Measurements from ENCODE around the gene MAML3. TPM values are rescaled to one million over a fixed set of nuclear protein-coding genes. Genes with fewer than 3 reads are reported as not detected.

The MAML3 gene
- total and polyA plus RNA-seq, 2 of the 13 experiments (the other 11 are each of a cell fraction or from before 2014, with no cell fraction given) = 0.05 to 0.13 TPM

- TF ChIP-seq, protein P1, sequence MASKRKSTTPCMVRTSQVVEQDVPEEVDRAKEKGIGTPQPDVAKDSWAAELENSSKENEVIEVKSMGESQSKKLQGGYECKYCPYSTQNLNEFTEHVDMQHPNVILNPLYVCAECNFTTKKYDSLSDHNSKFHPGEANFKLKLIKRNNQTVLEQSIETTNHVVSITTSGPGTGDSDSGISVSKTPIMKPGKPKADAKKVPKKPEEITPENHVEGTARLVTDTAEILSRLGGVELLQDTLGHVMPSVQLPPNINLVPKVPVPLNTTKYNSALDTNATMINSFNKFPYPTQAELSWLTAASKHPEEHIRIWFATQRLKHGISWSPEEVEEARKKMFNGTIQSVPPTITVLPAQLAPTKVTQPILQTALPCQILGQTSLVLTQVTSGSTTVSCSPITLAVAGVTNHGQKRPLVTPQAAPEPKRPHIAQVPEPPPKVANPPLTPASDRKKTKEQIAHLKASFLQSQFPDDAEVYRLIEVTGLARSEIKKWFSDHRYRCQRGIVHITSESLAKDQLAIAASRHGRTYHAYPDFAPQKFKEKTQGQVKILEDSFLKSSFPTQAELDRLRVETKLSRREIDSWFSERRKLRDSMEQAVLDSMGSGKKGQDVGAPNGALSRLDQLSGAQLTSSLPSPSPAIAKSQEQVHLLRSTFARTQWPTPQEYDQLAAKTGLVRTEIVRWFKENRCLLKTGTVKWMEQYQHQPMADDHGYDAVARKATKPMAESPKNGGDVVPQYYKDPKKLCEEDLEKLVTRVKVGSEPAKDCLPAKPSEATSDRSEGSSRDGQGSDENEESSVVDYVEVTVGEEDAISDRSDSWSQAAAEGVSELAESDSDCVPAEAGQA (IDR thresholded peaks at IDR 0.05; ENCODE audit: low read depth) = no peak
- TF ChIP-seq, protein P1 (CRISPR knock-in tag; IDR thresholded peaks at IDR 0.05; ENCODE audit: borderline replicate concordance) = no peak
- TF ChIP-seq ZNF737 (CRISPR knock-in tag; IDR thresholded peaks at IDR 0.05; ENCODE audit: borderline replicate concordance) (no peak), ZNF44 (CRISPR knock-in tag; IDR thresholded peaks at IDR 0.05) (0 out of 2 replicates have a peak, but pooled peaks have one; percentile 38), HOXA3 (CRISPR knock-in tag; IDR thresholded peaks at IDR 0.05) (peak; percentile 76; the same call in 1 of the 2 replicates), MLXIP (CRISPR knock-in tag; IDR thresholded peaks at IDR 0.05; ENCODE audit: borderline replicate concordance) (no peak), FOXJ3 (CRISPR knock-in tag; IDR thresholded peaks at IDR 0.05; ENCODE audit: borderline replicate concordance) (no peak), ELF1 (CRISPR knock-in tag; IDR thresholded peaks at IDR 0.05) (no peak), NCOA1 (CRISPR knock-in tag; IDR thresholded peaks at IDR 0.05) (0 out of 2 replicates have a peak, but pooled peaks have one; percentile 59), ZNF598 (CRISPR knock-in tag; IDR thresholded peaks at IDR 0.05; ENCODE audit: borderline replicate concordance) (0 out of 2 replicates have a peak, but pooled peaks have one; percentile 82), HNF4A (CRISPR knock-in tag; IDR thresholded peaks at IDR 0.05) (no peak), ZNF296 (CRISPR knock-in tag; conservative IDR thresholded peaks at IDR 0.05) (no peak)
- TF ChIP-seq, protein P2, sequence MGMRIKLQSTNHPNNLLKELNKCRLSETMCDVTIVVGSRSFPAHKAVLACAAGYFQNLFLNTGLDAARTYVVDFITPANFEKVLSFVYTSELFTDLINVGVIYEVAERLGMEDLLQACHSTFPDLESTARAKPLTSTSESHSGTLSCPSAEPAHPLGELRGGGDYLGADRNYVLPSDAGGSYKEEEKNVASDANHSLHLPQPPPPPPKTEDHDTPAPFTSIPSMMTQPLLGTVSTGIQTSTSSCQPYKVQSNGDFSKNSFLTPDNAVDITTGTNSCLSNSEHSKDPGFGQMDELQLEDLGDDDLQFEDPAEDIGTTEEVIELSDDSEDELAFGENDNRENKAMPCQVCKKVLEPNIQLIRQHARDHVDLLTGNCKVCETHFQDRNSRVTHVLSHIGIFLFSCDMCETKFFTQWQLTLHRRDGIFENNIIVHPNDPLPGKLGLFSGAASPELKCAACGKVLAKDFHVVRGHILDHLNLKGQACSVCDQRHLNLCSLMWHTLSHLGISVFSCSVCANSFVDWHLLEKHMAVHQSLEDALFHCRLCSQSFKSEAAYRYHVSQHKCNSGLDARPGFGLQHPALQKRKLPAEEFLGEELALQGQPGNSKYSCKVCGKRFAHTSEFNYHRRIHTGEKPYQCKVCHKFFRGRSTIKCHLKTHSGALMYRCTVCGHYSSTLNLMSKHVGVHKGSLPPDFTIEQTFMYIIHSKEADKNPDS (CRISPR knock-in tag; IDR thresholded peaks at IDR 0.05) = peak; percentile 92; the same call in 1 of the 2 replicates
- TF ChIP-seq, protein P3, sequence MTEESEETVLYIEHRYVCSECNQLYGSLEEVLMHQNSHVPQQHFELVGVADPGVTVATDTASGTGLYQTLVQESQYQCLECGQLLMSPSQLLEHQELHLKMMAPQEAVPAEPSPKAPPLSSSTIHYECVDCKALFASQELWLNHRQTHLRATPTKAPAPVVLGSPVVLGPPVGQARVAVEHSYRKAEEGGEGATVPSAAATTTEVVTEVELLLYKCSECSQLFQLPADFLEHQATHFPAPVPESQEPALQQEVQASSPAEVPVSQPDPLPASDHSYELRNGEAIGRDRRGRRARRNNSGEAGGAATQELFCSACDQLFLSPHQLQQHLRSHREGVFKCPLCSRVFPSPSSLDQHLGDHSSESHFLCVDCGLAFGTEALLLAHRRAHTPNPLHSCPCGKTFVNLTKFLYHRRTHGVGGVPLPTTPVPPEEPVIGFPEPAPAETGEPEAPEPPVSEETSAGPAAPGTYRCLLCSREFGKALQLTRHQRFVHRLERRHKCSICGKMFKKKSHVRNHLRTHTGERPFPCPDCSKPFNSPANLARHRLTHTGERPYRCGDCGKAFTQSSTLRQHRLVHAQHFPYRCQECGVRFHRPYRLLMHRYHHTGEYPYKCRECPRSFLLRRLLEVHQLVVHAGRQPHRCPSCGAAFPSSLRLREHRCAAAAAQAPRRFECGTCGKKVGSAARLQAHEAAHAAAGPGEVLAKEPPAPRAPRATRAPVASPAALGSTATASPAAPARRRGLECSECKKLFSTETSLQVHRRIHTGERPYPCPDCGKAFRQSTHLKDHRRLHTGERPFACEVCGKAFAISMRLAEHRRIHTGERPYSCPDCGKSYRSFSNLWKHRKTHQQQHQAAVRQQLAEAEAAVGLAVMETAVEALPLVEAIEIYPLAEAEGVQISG (CRISPR knock-in tag; IDR thresholded peaks at IDR 0.05) = peak; percentile 73
Observed at GRCh38 chr4:140153718-140154571, at the start of gene MAML3 (continued).

All from HepG2 (cell line).